Midbrain (tissue), 1 donor: ENCODE results near the gene KLB.
A peak's percentile ranks its signal among the peaks of the same experiment; 100 is the strongest.
"Not testable (repeated sequence)": the region's sequence is repeated elsewhere in the genome, so short reads cannot be mapped to it uniquely, and the experiment has no call there.

Experiments used
- DNase-seq: peaks from one replicate; lab custom pipeline; 2025; lab: John Stamatoyannopoulos, UW

The KLB gene

DNA sequence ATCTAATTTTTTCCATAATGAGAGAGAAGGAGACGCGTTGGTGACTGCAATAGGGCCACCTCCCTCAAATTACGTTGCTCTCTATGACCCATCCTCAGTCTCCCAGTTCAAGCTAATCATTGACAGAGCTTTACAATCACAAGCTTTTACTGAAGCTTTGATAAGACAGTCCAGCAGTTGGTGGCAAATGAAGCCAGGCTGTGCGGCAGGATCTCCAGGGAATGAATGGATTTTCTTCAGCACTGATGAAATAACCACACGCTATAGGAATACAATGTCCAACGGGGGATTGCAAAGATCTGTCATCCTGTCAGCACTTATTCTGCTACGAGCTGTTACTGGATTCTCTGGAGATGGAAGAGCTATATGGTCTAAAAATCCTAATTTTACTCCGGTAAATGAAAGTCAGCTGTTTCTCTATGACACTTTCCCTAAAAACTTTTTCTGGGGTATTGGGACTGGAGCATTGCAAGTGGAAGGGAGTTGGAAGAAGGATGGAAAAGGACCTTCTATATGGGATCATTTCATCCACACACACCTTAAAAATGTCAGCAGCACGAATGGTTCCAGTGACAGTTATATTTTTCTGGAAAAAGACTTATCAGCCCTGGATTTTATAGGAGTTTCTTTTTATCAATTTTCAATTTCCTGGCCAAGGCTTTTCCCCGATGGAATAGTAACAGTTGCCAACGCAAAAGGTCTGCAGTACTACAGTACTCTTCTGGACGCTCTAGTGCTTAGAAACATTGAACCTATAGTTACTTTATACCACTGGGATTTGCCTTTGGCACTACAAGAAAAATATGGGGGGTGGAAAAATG is at the start of gene KLB:
KLB (plus strand) TSS at position 168 of the 821 bp plus-strand sequence; CDS start at position 188, 20 bp downstream.
- DNase-seq = no peak

DNA sequence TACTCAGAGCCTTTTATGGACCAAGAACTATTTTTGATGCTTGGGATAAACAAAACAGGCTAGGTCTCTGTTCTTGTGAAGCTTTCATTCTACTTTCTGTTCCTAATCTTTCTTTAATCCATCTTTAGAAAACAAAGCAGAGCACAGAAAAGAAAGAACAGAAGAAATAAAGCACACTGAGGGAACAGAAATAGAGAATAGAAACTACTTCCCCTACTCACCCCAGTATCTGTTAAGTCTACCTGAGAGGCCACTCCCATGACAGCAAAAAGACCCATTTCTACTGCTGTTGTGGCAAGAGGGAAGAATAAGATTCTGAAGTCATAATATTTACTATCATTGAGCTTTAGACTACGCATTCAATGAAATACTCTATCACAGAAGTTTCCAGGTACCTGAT is 49.7 kb upstream of the KLB start:
- DNase-seq = no peak

DNA sequence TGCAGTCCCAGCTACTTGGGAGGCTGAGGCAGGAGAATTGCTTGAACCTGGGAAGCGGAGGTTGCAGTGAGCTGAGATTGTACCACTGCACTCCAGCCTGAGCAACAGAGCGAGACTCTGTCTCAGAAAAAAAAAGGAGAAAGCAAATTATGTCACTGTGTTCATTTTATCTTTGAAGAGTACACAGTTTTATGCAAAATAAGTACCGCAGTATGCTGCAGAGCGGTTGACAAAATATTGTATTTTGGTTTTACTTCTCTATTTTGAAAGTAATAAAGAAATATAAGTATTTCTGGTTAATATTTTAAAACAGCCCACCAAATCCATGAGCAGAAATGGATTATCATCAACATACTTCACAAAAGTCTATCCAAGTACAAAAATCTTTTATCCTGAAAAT is 46.1 kb upstream of the KLB start:
- not testable (repeated sequence) for DNase-seq

DNA sequence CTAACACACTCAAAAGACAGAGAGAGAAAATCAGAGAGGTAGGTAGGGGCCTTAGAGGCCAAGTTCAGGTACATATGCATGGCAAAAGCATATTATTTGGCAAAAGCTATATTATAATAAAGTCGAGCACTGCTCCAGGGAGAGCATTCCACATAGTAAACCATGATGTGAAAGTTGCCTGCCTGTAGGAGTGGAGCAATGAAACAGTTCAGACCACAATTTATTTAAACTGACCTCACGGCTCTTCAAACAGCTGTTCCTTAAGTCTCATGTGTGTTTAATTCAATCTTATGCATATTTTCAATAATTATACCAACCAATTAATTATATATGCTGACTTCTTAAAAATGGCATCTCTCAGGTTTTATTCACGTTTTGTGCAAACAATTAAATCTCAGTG is 43.9 kb upstream of the KLB start:
- no peak for DNase-seq

DNA sequence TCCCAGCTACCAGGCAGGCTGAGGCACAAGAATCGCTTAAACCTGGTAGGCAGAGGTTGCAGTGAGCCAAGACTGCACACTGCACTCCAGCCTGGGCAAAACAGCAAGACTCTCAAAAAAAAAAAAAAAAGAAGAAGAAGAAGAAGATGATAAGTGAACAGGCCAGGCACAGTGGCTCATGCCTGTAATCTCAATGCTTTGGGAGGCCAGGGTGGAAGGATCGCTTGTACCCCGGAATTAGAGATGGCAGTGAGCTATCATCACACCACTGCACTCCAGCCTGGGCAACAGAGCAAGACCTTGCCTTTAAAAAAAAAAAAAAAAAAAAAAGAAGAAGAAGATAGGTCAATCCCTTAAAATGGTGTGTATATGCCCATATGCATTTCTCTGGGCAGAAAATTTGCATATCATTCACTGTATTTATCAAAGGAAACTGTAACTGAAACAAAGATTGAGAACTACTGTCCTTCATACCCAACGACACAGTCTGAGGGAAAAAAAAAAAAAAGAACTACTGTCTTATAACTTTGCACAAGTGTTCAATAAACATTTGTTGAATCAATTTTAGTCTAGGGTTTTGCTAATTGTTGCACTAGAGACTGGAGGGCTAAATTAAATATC is 42.8 kb upstream of the KLB start:
- no peak for DNase-seq

DNA sequence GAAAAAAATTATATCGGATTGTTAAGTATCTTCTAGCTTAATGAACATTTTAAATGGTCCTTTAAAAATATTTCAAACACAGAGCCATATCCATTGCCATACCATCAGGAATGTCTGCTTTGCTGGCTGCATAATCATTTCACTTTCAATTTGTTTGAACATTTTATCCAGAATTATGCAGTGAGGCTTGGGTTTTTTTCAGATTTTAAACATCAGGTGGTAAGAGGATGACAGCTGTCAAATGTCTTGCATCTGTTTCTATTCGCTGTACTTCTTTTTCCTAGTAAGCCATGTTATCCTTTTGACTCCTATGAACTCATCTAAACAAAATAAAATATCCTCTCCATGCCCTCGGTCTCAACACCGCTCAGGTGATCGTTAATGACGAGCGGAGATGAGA is 41.4 kb upstream of the KLB start:
- DNase-seq = no peak

DNA sequence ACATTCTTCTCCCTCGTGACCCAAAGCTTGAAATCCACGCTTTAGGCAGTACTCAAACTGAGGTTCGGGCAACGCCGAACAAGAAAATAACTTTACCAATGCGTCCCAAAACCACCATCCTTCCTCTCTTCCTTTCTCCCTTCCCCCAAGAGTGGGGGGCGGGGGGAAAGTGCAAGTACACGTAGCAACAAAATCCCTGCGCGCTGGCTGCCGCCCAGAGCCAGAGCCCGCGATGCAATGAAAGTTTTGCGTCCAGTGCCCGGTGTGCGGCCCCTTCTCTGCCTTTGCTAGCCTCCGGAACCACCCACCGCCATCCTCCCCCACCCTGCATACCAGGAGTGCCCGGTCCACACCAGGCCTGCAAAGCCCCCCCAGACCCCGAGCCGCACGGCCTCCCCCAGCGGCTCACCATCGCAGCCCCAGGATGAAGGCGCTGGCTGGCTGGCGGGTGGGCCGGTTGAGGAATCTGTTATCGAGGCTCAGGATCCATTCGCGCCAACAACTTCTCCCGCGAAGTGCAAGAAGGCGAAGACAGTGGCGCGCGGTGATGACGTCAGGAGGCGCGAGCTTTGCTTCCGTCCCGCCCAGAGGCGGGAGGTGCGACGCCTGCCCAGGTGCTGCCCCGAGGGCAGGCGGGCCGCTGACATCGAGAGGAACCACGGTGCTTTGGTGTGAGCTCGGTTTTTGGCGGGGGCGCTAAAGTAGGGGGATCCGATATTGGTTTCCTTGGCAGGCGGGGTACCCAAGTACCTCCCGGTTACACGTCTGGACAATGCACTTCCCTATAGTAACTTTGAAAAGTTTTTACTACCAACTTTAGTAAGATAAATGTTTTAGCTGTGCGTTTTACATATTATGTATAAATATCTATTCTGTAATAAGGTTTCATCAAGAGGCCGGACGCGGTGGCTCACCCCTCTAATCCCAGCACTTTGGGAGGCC is 40.6 kb upstream of the KLB start, which contains the start of gene RFC1:
RFC1 (minus strand) TSS at position 533 of the 942 bp plus-strand sequence; CDS start at position 412, 121 bp downstream.
- peak; percentile 88 for DNase-seq

DNA sequence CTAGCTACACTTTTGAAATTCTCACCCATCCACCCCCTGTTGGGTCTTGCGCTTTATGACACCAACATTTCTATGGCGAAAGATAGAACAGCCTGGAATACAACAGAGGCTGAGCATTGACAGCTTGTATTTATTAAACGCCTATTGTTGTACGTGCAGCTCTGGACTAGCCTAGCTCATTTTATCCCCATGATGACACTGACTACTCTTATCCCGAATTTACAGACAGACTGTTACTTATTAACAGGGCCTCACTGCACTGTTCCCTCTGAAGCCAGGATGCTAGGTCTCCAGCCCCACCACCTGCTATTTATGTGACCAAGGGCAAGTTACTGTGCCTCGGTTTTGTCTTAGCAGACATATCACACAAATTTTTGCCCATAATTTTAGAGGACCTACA is 39.6 kb upstream of the KLB start:
- DNase-seq = no peak

DNA sequence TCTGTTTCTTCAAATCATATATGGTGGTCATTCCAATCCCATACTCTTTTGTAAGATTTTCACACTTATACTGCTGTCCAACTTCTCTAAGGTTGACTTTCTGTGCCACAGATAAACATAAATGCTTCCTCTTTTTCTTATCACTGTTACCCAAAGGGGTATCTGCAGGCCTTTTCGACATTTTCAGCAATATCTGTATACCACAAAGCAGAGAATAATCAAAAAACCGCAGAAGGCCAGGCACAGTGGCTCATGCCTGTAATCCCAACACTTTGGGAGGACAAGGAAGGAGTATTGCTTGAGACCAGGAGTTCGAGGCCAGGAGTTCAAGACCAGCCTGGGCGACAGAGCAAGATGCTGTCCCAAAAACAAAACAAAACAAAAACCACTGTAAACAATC is 37.4 kb upstream of the KLB start:
- no peak for DNase-seq

DNA sequence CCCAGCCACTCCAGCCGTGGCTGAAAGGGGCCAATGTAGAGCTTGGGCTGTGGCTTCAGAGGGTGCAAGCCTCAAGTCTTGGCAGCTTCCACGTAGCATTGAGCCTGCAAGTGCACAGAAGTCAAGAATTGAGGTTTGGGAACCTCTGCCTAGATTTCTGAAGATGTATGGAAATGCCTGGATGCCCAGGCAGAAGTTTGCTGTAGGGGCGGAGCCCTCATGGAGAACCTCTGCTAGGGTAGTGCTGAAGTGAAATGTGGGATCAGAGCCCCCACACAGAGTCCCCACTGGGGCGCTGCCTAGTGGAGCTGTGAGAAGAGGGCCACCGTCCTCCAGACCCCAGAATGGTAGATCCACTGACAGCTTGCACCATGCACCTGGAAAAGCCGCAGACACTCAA is 35.5 kb upstream of the KLB start:
- not testable (repeated sequence) for DNase-seq

DNA sequence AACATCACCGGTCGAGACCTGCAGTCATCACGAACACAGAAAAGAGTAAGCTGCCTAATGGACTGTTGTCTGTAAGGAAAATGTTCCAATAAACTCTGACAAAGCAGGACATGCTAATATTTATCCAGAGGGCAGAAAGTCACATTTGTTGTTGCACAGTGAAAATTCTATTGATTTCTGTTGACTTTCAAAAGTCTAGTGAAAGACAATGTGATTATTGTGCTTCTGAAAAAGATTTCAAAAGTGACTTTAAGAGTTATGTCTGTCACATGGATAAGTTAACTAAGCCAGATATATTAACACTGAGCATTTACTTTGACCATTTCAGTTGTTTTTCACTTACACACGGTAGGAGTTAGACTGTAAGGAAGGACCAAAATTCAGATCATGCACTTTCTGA is 31.3 kb upstream of the KLB start:
- DNase-seq = no peak

DNA sequence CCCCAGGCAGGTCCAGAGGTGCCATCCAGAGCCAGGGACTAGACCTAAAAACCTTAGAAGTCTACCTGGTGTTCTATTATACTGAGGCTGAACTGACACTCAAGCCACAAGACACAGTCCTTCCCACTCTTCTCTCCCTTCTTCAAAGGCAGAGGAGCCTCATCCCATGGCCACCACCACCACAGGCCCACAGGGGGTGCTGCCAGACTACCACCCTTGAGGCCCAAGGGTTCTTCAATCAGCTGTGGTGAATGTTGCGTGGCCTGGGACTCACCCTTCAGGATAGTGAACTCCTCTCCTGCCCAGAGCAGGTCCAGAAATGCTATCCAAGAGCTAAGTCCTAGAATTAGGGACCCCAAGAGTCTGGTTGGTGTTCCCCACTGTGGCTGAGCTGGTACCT is 23.0 kb upstream of the KLB start:
- no peak for DNase-seq

DNA sequence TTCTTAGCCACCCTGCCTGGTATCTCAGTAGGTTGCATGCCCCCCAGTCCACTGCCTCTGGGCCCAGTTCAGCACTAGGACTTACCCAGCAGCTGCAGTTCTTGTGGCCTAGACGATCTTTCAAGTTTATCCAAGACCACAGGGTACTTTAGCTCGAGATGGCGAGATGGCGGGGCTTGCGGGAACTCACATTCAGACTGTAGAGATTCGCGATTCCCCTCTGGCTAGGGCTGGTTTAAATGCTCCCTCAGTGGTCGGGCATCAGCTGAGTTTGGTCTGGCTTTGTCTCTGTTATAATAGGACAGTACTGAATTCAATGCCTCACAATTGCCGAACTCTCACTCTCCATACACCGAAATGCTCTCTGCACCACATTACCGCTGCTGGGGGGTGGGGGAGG is 22.2 kb upstream of the KLB start:
- no peak for DNase-seq

DNA sequence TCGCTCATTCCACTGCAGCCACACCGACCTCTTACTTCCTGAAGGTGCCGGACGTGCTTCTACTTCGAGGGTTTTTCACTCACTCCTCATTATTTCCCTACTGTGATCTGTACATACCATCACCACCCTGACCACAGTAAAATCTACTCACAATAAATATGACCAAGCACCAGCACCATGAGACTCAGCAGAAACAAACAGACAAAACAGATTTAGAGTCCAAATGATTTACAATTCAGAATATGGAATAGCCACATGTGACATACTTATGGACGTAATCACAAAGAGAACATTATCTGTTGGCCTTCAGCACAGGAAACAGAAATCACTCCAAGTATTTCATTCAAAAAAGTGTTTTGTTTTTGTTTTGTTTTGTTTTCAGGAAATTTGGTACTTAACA is 16.1 kb upstream of the KLB start:
- no peak for DNase-seq

DNA sequence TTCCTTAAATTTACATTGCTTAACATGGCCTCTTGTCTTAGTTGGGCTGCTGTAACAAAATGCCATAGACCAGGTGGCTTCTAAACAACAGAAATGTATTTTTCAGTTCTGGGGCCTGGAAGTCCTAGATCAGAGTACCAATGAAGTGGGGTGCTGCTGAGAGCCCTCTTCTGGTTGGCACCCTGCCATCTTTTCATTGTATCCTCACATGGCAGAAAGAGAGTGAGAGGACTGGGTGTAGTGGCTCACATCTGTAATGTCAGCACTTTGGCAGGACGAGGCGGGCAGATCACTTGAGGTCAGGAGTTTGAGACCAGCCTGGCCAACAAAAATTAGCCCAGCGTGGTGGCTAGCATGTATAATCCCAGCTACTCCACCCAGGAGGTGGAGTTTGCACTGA is 12.0 kb upstream of the KLB start:
- DNase-seq = no peak

DNA sequence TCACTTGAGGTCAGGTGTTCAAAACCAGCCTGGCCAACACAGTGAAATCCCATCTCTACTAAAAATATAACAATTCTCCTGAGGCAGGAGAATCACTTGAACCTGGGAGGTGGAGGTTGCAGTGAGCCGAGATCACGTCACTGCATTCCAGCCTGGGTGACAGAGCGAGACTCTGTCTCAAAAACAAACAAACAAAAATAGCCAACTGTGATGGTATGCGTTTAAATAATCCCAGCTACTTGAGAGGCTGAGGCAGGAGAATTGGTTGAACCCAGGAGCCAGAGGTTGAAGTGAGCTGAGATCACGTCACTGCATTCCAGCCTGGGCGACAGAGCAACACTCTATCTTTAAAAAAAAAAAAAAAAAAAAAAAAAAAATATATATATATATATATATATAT is 5.1 kb upstream of the KLB start:
- DNase-seq = not testable (repeated sequence)

DNA sequence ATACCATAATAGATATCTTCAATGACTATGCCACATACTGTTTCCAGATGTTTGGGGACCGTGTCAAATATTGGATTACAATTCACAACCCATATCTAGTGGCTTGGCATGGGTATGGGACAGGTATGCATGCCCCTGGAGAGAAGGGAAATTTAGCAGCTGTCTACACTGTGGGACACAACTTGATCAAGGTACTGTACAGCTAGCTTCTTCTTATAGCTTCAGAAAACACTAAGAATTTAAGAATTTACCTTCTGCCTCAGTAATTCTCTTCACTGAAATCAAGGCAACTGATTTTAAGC is 805 bp downstream of the KLB start:
- DNase-seq = no peak

DNA sequence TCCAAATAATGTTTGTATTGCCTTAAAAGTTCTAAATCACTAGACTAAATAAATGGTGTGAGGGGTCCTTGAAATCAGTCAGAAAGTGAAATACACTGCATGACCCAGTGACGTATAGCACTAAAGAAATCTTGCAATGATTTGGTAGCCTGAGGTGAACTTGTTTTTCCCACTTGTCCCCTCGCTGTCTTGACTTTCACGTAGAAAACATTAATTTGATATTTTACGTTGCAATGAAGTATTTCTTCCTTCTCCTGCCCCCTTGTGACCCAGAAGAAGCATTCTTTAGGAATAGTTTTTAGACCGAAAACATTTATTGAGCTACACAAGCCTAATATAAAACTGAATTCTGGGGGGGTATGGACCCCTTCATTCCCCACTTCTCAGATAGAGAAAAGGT is 3.7 kb downstream of the KLB start:
- DNase-seq = peak; percentile 1

DNA sequence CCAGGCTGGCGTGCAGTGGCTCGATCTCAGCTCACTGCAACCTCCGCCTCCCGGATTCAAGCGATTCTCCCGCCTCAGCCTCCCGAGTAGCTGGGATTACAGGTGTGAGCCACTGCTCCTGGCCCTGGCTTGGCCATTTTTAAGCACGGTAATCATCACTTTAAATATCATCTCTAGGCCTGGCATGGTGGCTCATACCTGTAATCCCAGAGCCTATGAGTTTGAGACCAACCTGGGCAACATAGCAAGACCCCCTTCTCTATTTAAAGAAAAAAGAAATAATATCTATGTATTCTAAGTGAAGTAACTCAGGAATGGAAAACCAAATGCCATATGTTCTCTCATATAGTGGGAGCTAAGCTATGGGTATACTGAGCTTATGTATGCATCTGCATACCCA is 4.8 kb downstream of the KLB start:
- not testable (repeated sequence) for DNase-seq

DNA sequence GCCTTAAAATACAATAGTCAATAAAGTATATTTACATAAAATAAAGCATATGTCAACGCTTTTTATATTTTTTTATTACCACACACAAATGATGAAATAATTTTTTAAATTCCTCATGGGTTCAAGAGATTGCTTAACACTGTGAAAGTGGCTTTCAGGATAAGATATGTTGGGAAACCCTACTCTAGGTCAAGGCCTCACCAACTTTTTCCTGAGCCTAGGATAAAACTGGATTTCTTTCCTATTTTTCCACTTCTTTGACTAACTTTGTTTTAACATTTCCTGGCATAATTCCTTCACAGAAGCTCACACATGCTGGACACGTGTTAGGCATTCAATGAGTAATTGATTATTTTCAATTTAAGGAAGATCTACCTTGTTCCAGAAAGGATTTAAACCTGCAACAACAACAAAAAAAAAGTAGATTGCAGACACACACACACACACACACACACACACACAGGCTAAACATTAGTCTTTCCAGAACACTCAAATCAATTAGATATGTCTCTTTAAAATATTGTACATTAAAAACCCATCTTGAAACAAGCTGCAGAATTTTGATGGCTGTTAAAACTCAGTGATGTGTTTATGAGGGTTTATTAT is 9.1 kb downstream of the KLB start:
- DNase-seq = no peak

DNA sequence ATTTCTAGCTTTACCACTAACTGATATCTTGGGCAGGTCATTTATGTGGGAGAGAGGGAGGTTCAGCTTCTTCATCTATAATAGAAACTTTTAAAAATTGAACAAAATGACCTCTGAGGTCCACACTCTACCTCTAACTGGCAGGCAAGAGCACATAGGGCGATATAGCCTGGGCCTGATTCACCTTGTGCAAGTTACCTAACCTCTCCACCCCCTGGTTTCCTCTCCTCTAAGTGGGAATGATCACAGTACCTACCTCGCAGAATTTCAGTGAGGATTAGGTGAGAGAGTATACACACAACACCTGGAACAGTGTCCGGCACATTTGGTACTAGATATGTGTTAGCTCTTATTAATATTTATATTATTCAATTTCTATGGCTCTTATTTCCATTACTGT is 15.5 kb downstream of the KLB start:
- DNase-seq = no peak

DNA sequence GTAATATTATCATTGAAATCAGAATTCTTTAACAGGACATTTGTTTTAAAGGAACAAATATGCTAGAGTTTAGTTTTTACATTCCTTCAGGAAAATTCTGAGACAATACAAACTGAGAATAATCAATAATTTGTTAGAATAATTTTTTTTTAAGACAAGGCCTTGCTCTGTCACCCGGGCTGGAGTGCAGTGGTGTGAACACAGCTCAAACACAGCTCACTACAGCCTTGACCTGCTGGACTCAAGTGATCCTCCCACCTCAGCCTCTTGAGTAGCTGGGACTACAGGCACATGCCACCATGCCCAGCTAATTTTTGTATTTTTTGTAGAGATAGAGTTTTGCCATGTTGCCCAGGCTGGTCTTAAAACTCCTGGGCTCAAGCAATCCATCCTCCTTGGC is 18.6 kb downstream of the KLB start:
- not testable (repeated sequence) for DNase-seq
